Esophagus squamous epithelium (tissue), 4 donors: Measurements from ENCODE around the gene PRSS2.

Source experiments
- CTCF ChIP-seq, 6 experiments: fragments of 450-650 bp in 4 of 6; fragments of 200-600 bp in 2 of 6; sonication (generic) in 2 of 6; IDR thresholded peaks; one replicate each; pipeline ENCODE4 v1.5.1; 2016 to 2019; ENCODE audit warnings: antibody characterized with exemption in 6 of 6, mild to moderate bottlenecking in 4 of 6, moderate library complexity in 4 of 6
- POLR2A ChIP-seq, 4 donors: fragments of 450-650 bp; IDR thresholded peaks; one replicate each; pipeline ENCODE4 v1.6.1; 2017; ENCODE audit warnings: antibody characterized with exemption in 4 of 4, mild to moderate bottlenecking in 4 of 4, moderate library complexity in 3 of 4

DNA sequence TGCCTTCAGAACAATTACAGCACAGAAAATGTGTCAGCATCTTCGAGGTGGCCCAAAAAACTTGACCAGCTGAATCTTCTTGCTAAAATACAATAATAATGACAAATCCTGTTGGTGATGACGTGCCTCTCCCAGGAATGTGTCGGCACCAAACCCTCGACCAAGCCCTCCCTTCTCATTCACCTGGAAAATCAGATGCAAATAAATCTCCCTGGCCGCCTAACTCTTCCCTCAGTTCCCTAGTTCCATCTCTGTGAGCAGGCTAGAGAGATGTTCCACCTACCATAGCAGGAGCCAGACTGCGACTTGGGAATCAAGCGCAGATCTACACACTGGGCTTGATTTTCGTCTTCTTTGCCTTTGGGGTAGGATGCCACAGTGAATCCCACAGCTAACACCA, 17.4 kb upstream of the PRSS2 start:
- TF ChIP-seq POLR2A (IDR thresholded peaks at IDR 0.05) (no peak), CTCF (IDR thresholded peaks at IDR 0.05) (no peak)
